ENCODE measurements around the gene OXCT1.
"Not testable (repeated sequence)": the region's sequence is repeated elsewhere in the genome, so short reads cannot be mapped to it uniquely, and the experiment has no call there.

OXCT1 gene

DNA sequence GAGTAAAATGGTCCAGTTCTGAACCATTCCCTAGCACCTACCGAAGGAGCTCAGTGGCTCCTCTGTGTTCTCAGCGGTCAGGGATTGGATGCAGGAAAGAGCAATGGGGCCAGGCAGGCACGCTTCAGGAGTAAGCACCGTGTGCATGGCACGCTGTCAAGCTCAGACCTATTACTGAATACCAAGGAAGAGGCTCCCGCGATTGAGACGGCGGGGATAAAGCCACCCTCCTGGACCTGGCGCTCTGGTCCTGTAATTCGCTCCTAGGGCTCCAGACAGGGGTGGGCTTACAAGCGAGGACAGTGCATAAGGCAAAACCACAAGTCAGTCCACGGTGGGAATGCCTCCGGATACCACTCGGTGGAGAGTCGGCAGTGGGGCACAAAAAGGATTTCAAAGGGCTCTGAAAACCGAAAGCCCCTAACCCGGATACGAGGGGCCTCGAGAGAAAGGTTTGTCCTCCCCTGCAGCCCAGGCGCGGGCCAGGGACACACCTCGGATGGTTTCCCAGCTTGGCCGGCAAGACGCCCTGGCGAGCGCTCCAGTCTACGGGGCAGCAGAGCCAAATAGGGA lies 988 bp downstream of the OXCT1 start:
- H3K36me3 ChIP-seq (ENCODE audit: insufficient read depth, low read length), result no peaks in the 10 kb centered on the region
- H3K4me1 ChIP-seq (ENCODE audit: insufficient read depth, low read length), result peaks cover 20% of the 10 kb centered on the region
- no peaks in the 10 kb centered on the region for H3K27me3 ChIP-seq (ENCODE audit: control insufficient read depth in 1 of 2, insufficient read depth in 2 of 2, low read length in 2 of 2)
- peak overlapping the region; percentile 70 to 80 for H3K4me3 ChIP-seq (ENCODE audit: low read depth in 1 of 2, low read length in 2 of 2)
- peak overlapping the region; percentile 95 for H3K27ac ChIP-seq (ENCODE audit: low read depth, low read length)
- H3K9ac ChIP-seq (ENCODE audit: low read length), result peak overlapping the region; percentile 66
- no peaks in the 10 kb centered on the region for H3K9me3 ChIP-seq (ENCODE audit: low read length)

DNA sequence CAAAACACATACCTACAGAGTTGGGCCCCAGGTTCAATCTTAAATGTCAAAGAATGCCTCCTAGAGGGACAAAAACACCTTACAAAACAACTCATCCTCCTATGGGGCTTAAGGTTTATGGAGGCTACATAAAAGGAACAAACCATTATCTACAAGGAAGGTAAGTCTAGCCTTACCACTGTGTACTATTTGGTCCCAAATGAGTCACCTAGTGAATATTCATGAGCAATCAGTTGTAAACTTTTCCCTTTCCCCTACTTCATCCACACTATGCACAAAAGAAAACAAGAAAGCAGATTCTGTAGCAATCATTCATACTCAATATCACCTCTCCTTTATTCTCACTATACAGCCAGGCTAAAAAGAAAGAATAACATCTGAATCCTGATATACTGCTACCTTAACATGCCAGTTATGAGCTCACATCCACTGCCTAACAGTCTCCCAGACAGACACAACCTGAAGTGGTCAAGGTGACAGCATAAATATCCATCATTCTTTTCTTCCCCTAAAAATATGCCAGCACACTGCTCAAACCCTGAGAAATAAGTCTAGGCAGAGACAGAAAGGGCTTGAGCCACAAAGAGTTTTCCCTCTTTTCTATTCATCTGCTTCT lies 6.2 kb downstream of the OXCT1 start:
- H3K27ac ChIP-seq (ENCODE audit: low read depth, low read length), result no peak overlapping the region
- peaks cover 4% of the 10 kb centered on the region for H3K4me1 ChIP-seq (ENCODE audit: insufficient read depth, low read length)
- H3K4me3 ChIP-seq (ENCODE audit: low read depth in 1 of 2, low read length in 2 of 2), result no peak overlapping the region
- no peak overlapping the region for H3K9ac ChIP-seq (ENCODE audit: low read length)
- peaks cover 13% of the 10 kb centered on the region for H3K36me3 ChIP-seq (ENCODE audit: insufficient read depth, low read length)
- no peaks in the 10 kb centered on the region for H3K27me3 ChIP-seq (ENCODE audit: control insufficient read depth in 1 of 2, insufficient read depth in 2 of 2, low read length in 2 of 2)
- H3K9me3 ChIP-seq (ENCODE audit: low read length), result no peaks in the 10 kb centered on the region

DNA sequence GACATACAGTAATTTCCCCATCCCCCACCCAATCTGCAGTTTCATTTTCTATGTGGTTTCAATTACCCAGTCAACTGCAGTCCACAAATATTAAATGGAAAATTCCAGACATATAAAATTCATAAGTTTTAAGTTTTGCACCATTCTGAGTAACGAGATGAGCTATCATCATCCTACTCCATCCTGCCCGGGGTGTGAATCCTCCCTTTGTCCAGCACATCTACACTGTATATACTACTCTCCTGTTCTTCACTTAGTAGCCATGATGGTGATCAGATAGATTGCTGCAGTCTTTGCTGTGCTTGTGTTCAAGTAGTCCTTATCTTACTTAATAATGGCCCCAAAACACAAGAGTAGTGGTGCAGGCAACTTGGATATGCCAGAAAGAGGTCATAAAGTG lies 11.3 kb downstream of the OXCT1 start:
- H3K4me1 ChIP-seq (ENCODE audit: insufficient read depth, low read length), result no peaks in the 10 kb centered on the region
- no peak overlapping the region for H3K27ac ChIP-seq (ENCODE audit: low read depth, low read length)
- no peak overlapping the region for H3K4me3 ChIP-seq (ENCODE audit: low read depth in 1 of 2, low read length in 2 of 2)
- H3K9ac ChIP-seq (ENCODE audit: low read length), result no peak overlapping the region
- H3K27me3 ChIP-seq (ENCODE audit: control insufficient read depth in 1 of 2, insufficient read depth in 2 of 2, low read length in 2 of 2), result no peaks in the 10 kb centered on the region
- H3K9me3 ChIP-seq (ENCODE audit: low read length), result no peaks in the 10 kb centered on the region
- peaks cover 25% of the 10 kb centered on the region for H3K36me3 ChIP-seq (ENCODE audit: insufficient read depth, low read length)

DNA sequence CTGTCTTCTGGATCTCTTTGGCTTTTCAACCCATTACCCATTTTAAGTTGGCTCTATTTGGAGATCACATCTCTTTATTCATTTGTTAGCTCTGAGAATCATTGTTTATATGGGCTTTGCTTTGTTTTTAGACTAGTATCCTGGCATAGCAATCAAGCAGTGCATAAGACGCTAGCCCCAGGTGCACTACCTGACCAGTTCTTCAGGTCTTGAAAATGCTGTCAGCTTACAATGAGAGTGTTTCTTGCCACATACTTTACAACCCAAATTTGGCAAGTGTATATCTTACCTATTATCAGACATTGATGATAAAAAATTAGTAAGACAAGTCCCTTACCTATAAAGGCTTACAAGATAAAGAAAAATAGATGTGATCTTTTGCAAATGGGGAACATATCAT lies 12.2 kb downstream of the OXCT1 start:
- Histone ChIP-seq H3K4me1 (ENCODE audit: insufficient read depth, low read length) (no peaks in the 10 kb centered on the region), H3K9ac (ENCODE audit: low read length) (no peak overlapping the region), H3K4me3 (ENCODE audit: low read depth in 1 of 2, low read length in 2 of 2) (no peak overlapping the region), H3K27me3 (ENCODE audit: control insufficient read depth in 1 of 2, insufficient read depth in 2 of 2, low read length in 2 of 2) (no peaks in the 10 kb centered on the region), H3K9me3 (ENCODE audit: low read length) (no peaks in the 10 kb centered on the region), H3K27ac (ENCODE audit: low read depth, low read length) (no peak overlapping the region), H3K36me3 (ENCODE audit: insufficient read depth, low read length) (peaks cover 33% of the 10 kb centered on the region)

DNA sequence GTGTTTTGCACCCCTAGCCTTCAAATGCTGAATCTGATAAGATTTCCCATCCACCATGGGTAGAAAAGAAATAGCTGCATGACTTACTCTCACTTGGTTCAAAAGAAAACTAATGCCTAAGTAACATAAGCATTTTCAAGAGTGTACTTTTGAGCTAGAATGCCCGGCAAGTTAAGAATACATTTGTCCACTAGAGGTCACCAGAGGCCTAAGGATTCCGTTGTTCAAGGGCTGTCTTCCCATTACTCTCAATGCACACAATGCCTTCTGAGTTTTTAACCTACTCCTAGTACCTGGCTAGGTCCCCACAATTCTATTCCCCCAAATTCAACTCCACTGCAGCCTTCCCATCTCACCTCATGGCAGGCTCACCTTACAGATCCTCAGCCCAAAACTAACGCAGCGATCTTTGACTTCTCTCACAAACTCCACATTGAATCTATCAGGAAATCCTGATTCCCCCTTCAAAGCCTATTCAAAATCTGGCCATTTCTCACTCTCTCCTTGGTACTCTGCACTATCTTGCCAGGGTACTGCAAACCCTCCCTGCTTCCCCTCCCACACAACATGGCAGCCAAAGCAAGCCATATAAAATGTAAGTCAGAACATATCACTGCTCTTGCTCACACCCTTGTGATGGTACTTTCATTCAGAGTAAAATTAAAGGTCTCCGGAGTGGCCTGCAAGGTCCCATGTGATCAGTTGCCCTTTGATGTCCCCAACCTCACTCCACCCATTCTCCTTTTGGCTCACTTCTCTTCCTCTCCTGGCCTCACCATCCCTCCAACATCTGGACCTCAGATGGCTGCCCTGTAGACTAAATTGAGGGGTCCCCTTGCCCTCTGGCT lies 13.4 kb downstream of the OXCT1 start:
- Histone ChIP-seq H3K9me3 (ENCODE audit: low read length) (no peaks in the 10 kb centered on the region), H3K4me1 (ENCODE audit: insufficient read depth, low read length) (no peaks in the 10 kb centered on the region), H3K4me3 (ENCODE audit: low read depth in 1 of 2, low read length in 2 of 2) (no peak overlapping the region), H3K27ac (ENCODE audit: low read depth, low read length) (no peak overlapping the region), H3K9ac (ENCODE audit: low read length) (no peak overlapping the region), H3K27me3 (ENCODE audit: control insufficient read depth in 1 of 2, insufficient read depth in 2 of 2, low read length in 2 of 2) (no peaks in the 10 kb centered on the region), H3K36me3 (ENCODE audit: insufficient read depth, low read length) (peaks cover 36% of the 10 kb centered on the region)

DNA sequence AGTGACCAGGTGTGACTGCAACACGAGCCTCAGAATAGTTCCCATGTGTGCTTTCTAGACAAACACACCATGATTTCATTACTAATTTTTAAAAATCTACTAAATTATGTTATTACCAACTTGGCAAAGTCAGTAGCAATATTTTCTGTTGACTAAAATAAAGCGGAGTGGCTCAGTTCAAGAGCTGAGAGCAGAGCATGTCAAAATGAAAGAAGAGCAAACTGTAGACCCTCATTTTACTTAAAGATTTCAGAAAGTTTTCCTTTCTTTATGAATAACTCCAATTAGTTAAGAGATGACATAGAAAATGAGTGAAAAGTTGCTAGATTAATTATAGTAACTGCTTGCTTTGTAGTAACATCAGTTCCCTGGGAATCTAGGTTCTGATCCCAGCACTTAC lies 17.9 kb downstream of the OXCT1 start:
- Histone ChIP-seq H3K9ac (ENCODE audit: low read length) (no peak overlapping the region), H3K4me3 (ENCODE audit: low read depth in 1 of 2, low read length in 2 of 2) (no peak overlapping the region), H3K36me3 (ENCODE audit: insufficient read depth, low read length) (peaks cover 35% of the 10 kb centered on the region), H3K27ac (ENCODE audit: low read depth, low read length) (no peak overlapping the region), H3K27me3 (ENCODE audit: control insufficient read depth in 1 of 2, insufficient read depth in 2 of 2, low read length in 2 of 2) (no peaks in the 10 kb centered on the region), H3K9me3 (ENCODE audit: low read length) (no peaks in the 10 kb centered on the region), H3K4me1 (ENCODE audit: insufficient read depth, low read length) (no peaks in the 10 kb centered on the region)

DNA sequence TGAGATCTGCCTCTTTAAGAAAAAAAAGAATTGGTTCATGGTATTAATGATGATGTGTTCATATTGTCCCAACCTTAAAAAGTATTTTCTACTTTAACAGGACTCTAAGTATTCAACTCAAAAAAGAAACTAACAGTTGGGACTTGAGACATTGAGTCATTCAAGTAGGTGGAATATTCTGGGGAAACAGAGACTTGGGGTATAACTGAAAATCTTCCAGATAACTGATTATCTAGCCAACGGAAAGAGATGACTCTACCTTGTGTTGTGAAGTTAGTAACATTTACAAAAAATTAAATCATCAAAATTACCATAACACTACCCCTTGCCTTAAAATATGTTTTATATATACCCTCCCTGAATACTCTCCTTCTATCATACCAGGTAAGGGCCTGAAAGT lies 19.1 kb downstream of the OXCT1 start:
- no peak overlapping the region for H3K4me3 ChIP-seq (ENCODE audit: low read depth in 1 of 2, low read length in 2 of 2)

DNA sequence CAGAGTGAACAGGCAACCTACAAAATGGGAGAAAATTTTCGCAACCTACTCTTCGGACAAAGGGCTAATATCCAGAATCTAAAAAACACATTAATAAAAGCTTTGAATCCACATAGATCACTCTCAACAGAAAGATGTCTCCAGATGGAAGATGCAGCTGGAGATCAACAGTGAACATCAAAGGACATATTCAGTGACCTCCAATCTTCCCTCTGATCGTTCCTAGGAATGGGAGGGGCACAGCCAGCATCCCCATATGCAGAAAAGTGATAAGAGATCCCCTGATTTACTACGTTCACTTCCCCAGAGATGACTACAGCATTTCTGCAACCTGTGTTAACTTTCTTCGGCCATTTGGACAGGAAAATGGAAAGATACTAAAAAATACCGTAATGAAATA lies 21.2 kb downstream of the OXCT1 start:
- H3K9me3 ChIP-seq (ENCODE audit: low read length), result no peaks in the 10 kb centered on the region
- H3K36me3 ChIP-seq (ENCODE audit: insufficient read depth, low read length), result peaks cover 26% of the 10 kb centered on the region
- H3K4me3 ChIP-seq (ENCODE audit: low read depth in 1 of 2, low read length in 2 of 2), result no peak overlapping the region
- no peak overlapping the region for H3K9ac ChIP-seq (ENCODE audit: low read length)
- H3K4me1 ChIP-seq (ENCODE audit: insufficient read depth, low read length), result no peaks in the 10 kb centered on the region
- H3K27ac ChIP-seq (ENCODE audit: low read depth, low read length), result no peak overlapping the region
- no peaks in the 10 kb centered on the region for H3K27me3 ChIP-seq (ENCODE audit: control insufficient read depth in 1 of 2, insufficient read depth in 2 of 2, low read length in 2 of 2)

More for the DNA sequence above, 19.1 kb downstream of the OXCT1 start:
- H3K9ac ChIP-seq (ENCODE audit: low read length), result no peak overlapping the region
- peaks cover 35% of the 10 kb centered on the region for H3K36me3 ChIP-seq (ENCODE audit: insufficient read depth, low read length)
- H3K4me1 ChIP-seq (ENCODE audit: insufficient read depth, low read length), result no peaks in the 10 kb centered on the region
- no peaks in the 10 kb centered on the region for H3K27me3 ChIP-seq (ENCODE audit: control insufficient read depth in 1 of 2, insufficient read depth in 2 of 2, low read length in 2 of 2)
- H3K27ac ChIP-seq (ENCODE audit: low read depth, low read length), result no peak overlapping the region
- no peaks in the 10 kb centered on the region for H3K9me3 ChIP-seq (ENCODE audit: low read length)

DNA sequence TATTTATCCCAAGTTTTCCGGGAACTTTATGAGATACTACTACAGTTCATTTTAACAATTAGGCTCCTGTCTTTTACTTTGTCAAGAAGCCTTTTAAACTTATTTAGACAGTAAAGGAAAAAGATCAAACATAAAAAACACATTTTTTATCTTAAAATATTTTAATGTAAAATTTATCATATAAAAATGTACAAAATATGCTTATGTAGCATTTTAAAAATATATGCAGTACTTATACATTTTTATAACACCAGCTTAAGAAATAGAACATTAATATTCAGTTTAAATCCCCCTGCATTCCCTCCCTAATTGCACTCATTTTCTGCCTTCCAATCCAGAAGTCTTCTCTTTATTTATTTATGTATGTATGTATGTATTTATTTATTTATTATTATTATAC lies 24.5 kb downstream of the OXCT1 start:
- H3K9me3 ChIP-seq (ENCODE audit: low read length); H3K36me3 ChIP-seq (ENCODE audit: insufficient read depth, low read length); H3K27ac ChIP-seq (ENCODE audit: low read depth, low read length); H3K4me1 ChIP-seq (ENCODE audit: insufficient read depth, low read length); H3K9ac ChIP-seq (ENCODE audit: low read length); H3K27me3 ChIP-seq (ENCODE audit: control insufficient read depth in 1 of 2, insufficient read depth in 2 of 2, low read length in 2 of 2); H3K4me3 ChIP-seq (ENCODE audit: low read depth in 1 of 2, low read length in 2 of 2): not testable (repeated sequence)

DNA sequence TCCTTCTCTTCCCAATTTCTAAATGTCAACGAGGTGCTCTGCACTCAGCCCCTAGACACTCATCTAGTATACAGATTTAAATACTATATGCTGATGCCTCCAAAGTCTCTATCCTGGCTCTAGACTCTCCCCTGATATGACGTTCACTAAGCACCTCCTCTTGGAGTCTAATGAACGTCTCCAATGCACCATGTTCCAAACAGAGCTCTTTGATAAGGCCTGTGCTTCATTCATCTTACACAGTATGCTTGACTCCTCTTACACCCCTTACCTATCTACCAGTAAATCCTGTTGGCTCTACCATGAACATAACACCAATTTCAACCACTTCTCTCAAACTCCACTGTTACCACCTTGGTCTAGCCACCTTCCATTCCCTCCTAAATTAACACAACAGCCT lies 25.7 kb downstream of the OXCT1 start:
- H3K9me3 ChIP-seq (ENCODE audit: low read length), result no peaks in the 10 kb centered on the region
- no peaks in the 10 kb centered on the region for H3K4me1 ChIP-seq (ENCODE audit: insufficient read depth, low read length)
- H3K4me3 ChIP-seq (ENCODE audit: low read depth in 1 of 2, low read length in 2 of 2), result no peak overlapping the region
- no peak overlapping the region for H3K9ac ChIP-seq (ENCODE audit: low read length)
- H3K36me3 ChIP-seq (ENCODE audit: insufficient read depth, low read length), result no peaks in the 10 kb centered on the region
- H3K27me3 ChIP-seq (ENCODE audit: control insufficient read depth in 1 of 2, insufficient read depth in 2 of 2, low read length in 2 of 2), result no peaks in the 10 kb centered on the region
- no peak overlapping the region for H3K27ac ChIP-seq (ENCODE audit: low read depth, low read length)

DNA sequence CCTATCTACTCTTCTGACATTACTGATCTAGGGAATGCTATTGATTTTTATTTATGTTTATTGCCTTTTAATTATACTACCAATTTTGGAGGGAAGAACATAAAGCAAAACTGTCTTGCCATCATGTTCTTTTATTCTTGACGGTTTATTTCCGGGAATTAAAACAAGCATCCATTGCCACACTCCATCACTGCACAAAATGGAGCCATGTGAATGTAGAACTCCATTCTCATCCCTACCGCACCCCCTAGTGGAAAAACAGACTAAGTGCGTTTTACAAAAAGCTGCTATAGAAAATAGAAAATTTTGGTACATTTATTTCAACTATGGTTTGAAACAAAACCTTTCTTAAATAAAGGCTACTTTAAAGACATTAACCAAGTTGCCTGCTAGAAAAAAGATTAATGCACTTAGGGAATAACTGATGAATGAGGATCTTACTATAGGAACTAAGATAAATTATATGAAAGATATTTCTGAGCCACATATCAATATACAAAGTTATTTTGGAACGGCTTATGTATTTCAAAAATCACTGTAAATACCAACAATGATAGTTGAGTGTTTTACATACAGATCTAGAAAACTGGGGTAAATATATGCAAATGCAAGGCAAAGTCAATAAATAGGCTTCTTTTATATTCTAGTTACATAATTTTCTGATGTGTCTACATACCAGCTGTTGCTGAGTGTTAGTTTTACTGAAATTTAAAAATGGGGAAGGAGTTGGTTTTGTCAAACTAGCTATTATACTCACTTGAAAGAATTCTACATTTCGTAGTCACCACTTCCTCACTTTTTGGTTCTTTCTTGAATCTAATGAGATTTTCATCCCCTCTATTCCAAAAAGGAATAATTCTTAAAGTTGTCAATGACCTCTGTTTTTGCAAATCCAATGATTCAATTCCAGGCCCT lies 26.5 kb downstream of the OXCT1 start:
- H3K4me3 ChIP-seq (ENCODE audit: low read depth in 1 of 2, low read length in 2 of 2), result no peak overlapping the region
- H3K27me3 ChIP-seq (ENCODE audit: control insufficient read depth in 1 of 2, insufficient read depth in 2 of 2, low read length in 2 of 2), result no peaks in the 10 kb centered on the region
- no peak overlapping the region for H3K27ac ChIP-seq (ENCODE audit: low read depth, low read length)
- H3K9ac ChIP-seq (ENCODE audit: low read length), result no peak overlapping the region
- H3K9me3 ChIP-seq (ENCODE audit: low read length), result no peaks in the 10 kb centered on the region
- no peaks in the 10 kb centered on the region for H3K4me1 ChIP-seq (ENCODE audit: insufficient read depth, low read length)
- H3K36me3 ChIP-seq (ENCODE audit: insufficient read depth, low read length), result no peaks in the 10 kb centered on the region
